Measurements from ENCODE around the gene CTF1. TPM values are rescaled to one million over a fixed set of nuclear protein-coding genes. Genes with fewer than 3 reads are reported as not detected.
"Not testable (repeated sequence)": the region's sequence is repeated elsewhere in the genome, so short reads cannot be mapped to it uniquely, and the experiment has no call there.

Gene CTF1
- total RNA-seq, 1 donor from 2014 or later, result 0.21 TPM

- Histone ChIP-seq H3K4me3 (no peak overlapping the region), H3K27me3 (no peaks in the 10 kb centered on the region), H3K27ac (no peak overlapping the region), H3K4me1 (no peaks in the 10 kb centered on the region), H3K9me3 (no peaks in the 10 kb centered on the region), H3K36me3 (peaks cover 13 to 37% of the 10 kb centered on the region in 2 donors)
- DNase-seq (ENCODE audit: low spot score in 2 of 2), result no peak
- intact Hi-C loops (cut with DNase I), result no loop called here
- TF ChIP-seq CTCF (IDR thresholded peaks at IDR 0.05), result no peak
These were observed 34.7 kb downstream of the CTF1 start for GRCh38 chr16:30931068-30931650.

GRCh38 chr16:30934827-30935557 is 38.6 kb downstream of the CTF1 start:
- peaks cover 0 to 5% of the 10 kb centered on the region in 2 donors for H3K4me1 ChIP-seq
- peaks cover 12 to 34% of the 10 kb centered on the region in 2 donors for H3K36me3 ChIP-seq
- intact Hi-C loops (cut with DNase I), result no loop called here
- DNase-seq (ENCODE audit: low spot score in 2 of 2), result no peak
- no peak overlapping the region for H3K27ac ChIP-seq
- TF ChIP-seq CTCF (IDR thresholded peaks at IDR 0.05), result peak; percentile 30 to 41 (median 39)
- H3K27me3 ChIP-seq, result no peaks in the 10 kb centered on the region
- H3K9me3 ChIP-seq, result no peaks in the 10 kb centered on the region
- H3K4me3 ChIP-seq, result no peak overlapping the region

GRCh38 chr16:30937692-30938091 is 41.3 kb downstream of the CTF1 start:
- Histone ChIP-seq H3K4me1 (peaks cover 0 to 11% of the 10 kb centered on the region in 2 donors), H3K9me3 (no peaks in the 10 kb centered on the region), H3K4me3 (no peak overlapping the region), H3K27me3 (no peaks in the 10 kb centered on the region), H3K27ac (peak overlapping the region; percentile 77 to 84), H3K36me3 (peaks cover 13 to 19% of the 10 kb centered on the region in 2 donors)
- no peak for TF ChIP-seq CTCF (IDR thresholded peaks at IDR 0.05)
- intact Hi-C loops (cut with DNase I), result no loop called here
- no peak for DNase-seq (ENCODE audit: low spot score in 2 of 2)

GRCh38 chr16:30939571-30939970 is 43.2 kb downstream of the CTF1 start:
- intact Hi-C loops (cut with DNase I); H3K27me3 ChIP-seq; H3K9me3 ChIP-seq; DNase-seq (ENCODE audit: low spot score in 2 of 2); H3K27ac ChIP-seq; H3K4me3 ChIP-seq: not testable (repeated sequence)
- peaks cover 0 to 11% of the 10 kb centered on the region in 2 donors for H3K4me1 ChIP-seq
- peaks cover 24 to 25% of the 10 kb centered on the region in 2 donors for H3K36me3 ChIP-seq

- DNase-seq (ENCODE audit: low spot score in 2 of 2), result no peak
- peak overlapping the region; percentile 19 to 27 for H3K27ac ChIP-seq
These were observed 45.4 kb downstream of the CTF1 start for GRCh38 chr16:30941600-30942425.

More at GRCh38 chr16:30941600-30942425, 45.4 kb downstream of the CTF1 start:
- H3K4me3 ChIP-seq, result no peak overlapping the region
- peak; percentile 81 to 92 (median 91) for TF ChIP-seq CTCF (IDR thresholded peaks at IDR 0.05)
- intact Hi-C loops (cut with DNase I), result loop anchor here (2.0 kb wide), 1 partner anchor 17 kb away; no protein-coding TSS in a partner anchor
- no peaks in the 10 kb centered on the region for H3K9me3 ChIP-seq
- no peaks in the 10 kb centered on the region for H3K27me3 ChIP-seq
- peaks cover 0 to 11% of the 10 kb centered on the region in 2 donors for H3K4me1 ChIP-seq
- H3K36me3 ChIP-seq, result peaks cover 22 to 26% of the 10 kb centered on the region in 2 donors
